ENCODE measurements around the gene TSNAXIP1.
"Not testable (repeated sequence)": the region's sequence is repeated elsewhere in the genome, so short reads cannot be mapped to it uniquely, and the experiment has no call there.

TSNAXIP1 gene

DNA sequence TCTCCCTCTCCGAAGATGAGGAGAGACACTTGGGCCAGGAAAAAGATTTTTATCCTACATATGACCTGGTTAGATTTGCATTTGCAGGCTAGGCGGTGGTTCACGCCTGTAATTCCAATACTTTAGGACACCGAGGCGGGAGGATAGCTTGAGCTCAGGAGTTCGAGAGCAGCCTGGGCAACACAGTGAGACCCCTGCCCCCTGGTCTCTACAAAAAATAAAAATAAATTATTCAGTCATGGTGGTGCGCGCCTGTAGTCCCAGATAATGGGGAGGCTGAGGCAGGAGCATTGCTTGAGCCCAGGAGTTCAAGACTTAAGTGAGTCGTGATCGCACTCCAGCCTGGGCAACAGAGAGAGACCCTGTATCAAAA is 27.5 kb downstream of the TSNAXIP1 start:
- DNase-seq (ENCODE audit: low read depth) = no peak

DNA sequence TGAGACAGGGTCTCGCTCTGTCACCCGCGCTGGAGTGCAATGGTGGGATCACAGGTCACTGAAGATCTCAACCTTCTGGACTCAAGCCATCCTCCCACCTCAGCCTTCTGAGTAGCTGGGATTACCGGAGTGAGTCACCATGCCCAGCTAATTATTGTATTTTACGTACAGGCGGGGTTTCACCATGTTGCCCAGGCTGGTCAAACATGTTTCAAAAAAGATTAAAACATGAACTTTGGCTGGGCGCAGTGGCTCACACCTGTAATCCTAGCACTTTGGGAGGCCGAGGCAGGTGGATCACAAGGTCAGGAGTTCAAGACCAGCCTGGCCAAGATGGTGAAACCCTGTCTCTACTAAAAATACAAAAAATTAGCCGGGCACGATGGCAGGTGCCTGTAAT is 30.5 kb downstream of the TSNAXIP1 start:
- DNase-seq (ENCODE audit: low read depth) = not testable (repeated sequence)

GRCh38 chr16:67837811-67838210 is 31.1 kb downstream of the TSNAXIP1 start:
- DNase-seq (ENCODE audit: low read depth) = no peak

GRCh38 chr16:67841198-67841815 is 34.6 kb downstream of the TSNAXIP1 start:
- DNase-seq (ENCODE audit: low read depth) = no peak

GRCh38 chr16:67841816-67842508 is 35.3 kb downstream of the TSNAXIP1 start, which contains the start of gene THAP11:
THAP11 (plus strand) TSS chr16:67842320; CDS start chr16:67842555, 235 bp downstream.
- peak; percentile 91 for DNase-seq (ENCODE audit: low read depth)

DNA sequence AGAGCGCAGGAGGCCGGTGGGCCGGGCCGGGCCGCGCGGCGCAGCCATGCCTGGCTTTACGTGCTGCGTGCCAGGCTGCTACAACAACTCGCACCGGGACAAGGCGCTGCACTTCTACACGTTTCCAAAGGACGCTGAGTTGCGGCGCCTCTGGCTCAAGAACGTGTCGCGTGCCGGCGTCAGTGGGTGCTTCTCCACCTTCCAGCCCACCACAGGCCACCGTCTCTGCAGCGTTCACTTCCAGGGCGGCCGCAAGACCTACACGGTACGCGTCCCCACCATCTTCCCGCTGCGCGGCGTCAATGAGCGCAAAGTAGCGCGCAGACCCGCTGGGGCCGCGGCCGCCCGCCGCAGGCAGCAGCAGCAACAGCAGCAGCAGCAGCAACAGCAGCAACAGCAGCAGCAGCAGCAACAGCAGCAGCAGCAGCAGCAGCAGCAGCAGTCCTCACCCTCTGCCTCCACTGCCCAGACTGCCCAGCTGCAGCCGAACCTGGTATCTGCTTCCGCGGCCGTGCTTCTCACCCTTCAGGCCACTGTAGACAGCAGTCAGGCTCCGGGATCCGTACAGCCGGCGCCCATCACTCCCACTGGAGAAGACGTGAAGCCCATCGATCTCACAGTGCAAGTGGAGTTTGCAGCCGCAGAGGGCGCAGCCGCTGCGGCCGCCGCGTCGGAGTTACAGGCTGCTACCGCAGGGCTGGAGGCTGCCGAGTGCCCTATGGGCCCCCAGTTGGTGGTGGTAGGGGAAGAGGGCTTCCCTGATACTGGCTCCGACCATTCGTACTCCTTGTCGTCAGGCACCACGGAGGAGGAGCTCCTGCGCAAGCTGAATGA is 36.0 kb downstream of the TSNAXIP1 start:
- DNase-seq (ENCODE audit: low read depth) = peak; percentile 67

GRCh38 chr16:67843343-67843765 is 36.7 kb downstream of the TSNAXIP1 start:
- DNase-seq (ENCODE audit: low read depth) = no peak

- DNase-seq (ENCODE audit: low read depth) = no peak
Measured at GRCh38 chr16:67844497-67844896, 37.8 kb downstream of the TSNAXIP1 start.

GRCh38 chr16:67845291-67846062 is 38.8 kb downstream of the TSNAXIP1 start:
- no peak for DNase-seq (ENCODE audit: low read depth)

DNA sequence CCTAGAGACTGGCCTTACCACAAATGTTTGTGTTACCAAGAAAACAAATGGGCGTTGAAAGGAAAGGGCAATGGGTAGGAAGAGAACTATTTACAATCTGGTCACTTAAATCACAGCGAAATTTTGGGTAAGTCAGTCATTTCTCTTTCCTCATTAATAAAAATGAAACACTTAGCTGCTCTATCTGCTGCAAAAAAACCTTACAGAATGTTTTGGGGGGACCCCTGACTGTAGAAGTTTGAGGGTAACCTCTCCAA is 39.3 kb downstream of the TSNAXIP1 start:
- no peak for DNase-seq (ENCODE audit: low read depth)

DNA sequence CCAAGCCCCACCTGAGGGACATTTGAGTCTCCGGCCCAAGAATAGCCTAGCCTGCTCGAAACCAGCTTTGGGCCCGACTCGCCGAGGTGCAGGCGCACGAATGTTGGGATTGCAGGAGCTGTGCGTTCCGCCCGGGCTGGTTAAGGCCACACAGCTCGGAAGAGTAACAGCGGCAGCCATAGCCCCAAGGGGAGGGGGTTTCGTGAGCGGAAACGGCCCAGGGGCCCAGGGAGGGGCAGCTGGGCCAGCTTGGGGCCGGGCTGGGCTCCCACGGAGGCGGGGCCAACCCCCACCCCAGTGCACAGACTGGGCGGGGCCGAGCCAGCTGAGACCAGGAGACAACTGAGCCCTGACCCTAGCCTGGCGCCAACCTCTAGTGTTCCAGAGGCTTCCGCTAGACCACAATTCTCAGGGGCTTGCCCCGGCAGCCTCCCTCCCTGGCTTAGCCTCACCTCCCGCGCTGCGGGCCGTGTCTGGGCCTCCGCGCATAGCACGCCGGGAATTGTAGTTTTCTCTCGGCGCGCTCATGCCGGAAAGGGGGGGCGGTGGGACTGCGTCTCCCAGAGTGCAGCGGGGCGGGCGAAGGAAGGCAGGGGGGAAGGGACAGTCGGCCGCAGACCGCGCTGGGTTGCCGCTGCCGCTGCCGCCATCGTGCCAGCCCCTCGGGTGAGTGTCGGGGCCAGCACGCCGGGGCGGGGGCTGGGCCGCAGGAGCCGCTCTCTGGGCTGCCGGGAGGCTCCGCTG is 39.8 kb downstream of the TSNAXIP1 start, which contains the start of gene NUTF2:
TSS of gene NUTF2 (plus strand) at position 614 of the 744 bp plus-strand sequence. CDS start 18,198 bp downstream, outside the sequence.
- DNase-seq (ENCODE audit: low read depth) = peak; percentile 92

GRCh38 chr16:67847064-67847861 is 40.6 kb downstream of the TSNAXIP1 start, which contains the start of gene CENPT:
CENPT (minus strand) TSS chr16:67847693; CDS start chr16:67833859, 13,834 bp downstream.
- DNase-seq (ENCODE audit: low read depth) = no peak

DNA sequence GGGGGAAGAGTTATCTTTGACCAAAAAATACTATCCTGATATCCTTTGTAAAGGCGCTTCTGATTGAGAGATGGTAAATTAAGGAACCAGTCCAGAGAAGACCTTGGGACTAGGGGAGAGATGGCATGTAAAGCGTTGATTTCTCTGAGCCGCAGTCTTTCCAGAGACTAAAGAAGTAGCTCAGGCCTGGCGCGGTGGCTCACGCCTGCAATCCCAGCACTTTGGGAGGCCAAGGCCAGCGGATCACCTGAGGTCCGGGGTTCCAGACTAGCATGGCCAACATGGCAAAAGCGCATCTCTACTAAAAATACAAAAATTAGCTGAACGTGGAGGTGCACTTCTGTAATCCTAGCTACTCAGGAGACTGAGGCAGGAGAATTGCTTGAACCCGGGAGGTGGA is 41.4 kb downstream of the TSNAXIP1 start:
- DNase-seq (ENCODE audit: low read depth) = no peak

DNA sequence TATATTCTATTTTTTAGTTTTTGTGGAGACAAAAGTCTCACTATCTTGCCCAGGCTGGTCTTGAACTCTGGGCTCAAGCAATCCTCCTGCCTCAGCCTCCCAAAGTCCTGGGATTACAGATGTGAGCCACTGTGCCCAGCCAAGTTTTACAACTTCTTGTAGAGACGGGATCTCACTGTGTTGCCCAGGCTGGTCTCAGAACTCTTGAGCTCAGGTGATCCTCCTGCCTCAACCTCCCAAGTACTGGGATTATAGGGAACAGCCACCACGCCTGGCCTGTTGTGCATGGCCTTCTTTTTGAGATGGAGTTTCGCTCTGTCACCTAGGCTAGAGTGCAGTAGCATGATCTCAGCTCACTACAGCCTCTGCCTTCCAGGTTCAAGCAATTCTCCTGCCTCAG is 47.0 kb downstream of the TSNAXIP1 start:
- no peak for DNase-seq (ENCODE audit: low read depth)

DNA sequence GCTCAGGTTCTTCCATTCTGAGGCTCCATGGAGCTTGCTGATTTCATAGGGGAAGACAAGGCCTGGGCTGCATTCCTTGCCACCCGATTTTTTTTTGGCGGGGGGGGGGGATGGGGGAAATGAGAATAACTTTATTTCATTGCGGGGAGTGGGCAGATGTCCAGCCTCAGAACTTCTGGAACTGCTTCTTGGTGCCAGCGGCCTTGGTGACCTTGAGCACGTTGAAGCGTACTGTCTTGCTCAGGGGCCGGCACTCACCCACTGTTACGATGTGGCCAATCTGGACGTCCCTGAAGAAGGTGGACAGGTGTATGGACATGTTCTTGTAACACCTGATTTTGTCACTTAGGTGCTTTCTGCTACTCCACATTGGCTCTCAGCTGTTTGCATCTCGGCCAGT is 49.1 kb downstream of the TSNAXIP1 start:
- DNase-seq (ENCODE audit: low read depth) = no peak

DNA sequence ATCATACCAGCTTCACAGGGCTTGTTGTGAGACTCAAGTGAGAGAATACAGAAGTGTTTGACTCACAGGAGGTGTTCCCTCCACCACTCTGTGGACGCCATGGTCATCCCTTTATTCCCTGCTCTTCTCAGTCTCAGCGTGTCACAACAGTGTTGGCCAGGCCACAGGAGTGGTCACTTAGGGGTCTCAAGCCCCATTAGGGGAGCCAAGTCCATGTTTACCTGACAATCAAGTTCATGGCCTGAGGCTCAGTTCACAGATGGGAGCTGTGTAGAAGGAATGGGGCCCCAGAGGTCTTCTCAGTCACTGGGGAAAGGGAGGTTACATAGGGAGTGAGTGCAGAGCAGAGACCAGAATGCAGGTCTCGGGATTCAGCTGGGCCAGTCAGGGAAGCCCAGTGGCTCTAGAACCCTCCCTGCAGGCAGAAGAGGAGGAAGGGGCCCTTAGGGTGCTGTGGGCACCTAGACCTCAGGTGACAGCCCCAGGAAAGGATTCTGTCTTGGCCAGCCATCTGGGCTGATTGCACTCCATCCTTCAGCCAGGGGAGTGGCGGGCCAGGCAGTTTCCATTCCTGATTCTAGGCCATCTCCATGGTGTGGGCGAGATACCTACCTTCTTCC is 50.3 kb downstream of the TSNAXIP1 start:
- no peak for DNase-seq (ENCODE audit: low read depth)

GRCh38 chr16:67857547-67858233 is 51.0 kb downstream of the TSNAXIP1 start:
- no peak for DNase-seq (ENCODE audit: low read depth)

DNA sequence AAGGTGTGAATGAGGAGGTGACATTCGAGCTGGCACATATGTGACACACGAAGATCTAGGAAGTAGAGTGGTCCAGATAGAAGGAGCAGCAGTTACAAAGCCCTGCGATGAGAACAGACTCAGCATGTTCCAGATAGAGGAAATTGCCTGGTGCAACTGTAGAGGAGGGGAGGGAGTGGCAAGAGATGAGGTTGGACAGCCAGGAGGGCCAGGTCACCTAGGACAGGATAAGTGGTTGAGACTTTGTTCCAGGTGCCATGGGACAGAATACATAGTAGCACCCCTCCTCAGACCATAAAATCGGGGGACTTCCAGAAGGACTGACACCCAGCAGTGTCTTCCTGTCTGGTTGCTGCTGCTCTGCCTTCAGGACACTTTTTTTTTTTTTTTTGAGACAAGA is 51.8 kb downstream of the TSNAXIP1 start:
- DNase-seq (ENCODE audit: low read depth) = no peak
